Effector CD4-positive, alpha-beta T cell (primary cell): ENCODE measurements around the gene SMYD3.

Experiments
- DNase-seq: peaks from one replicate; pipeline ENCODE4 v3.0.0-alpha.2; 2020

SMYD3 gene

GRCh38 chr1:246462986-246463385 is 44.1 kb downstream of the SMYD3 start:
- no peak for DNase-seq

GRCh38 chr1:246460406-246460805 is 46.7 kb downstream of the SMYD3 start:
- DNase-seq = no peak

GRCh38 chr1:246459221-246459620 is 47.9 kb downstream of the SMYD3 start:
- no peak for DNase-seq

- no peak for DNase-seq
Observed at GRCh38 chr1:246455476-246455875, 51.6 kb downstream of the SMYD3 start.

GRCh38 chr1:246454655-246455054 is 52.4 kb downstream of the SMYD3 start:
- DNase-seq = no peak

GRCh38 chr1:246450611-246451251 is 56.3 kb downstream of the SMYD3 start:
- no peak for DNase-seq

- DNase-seq = no peak
Observed at GRCh38 chr1:246448373-246448772, 58.7 kb downstream of the SMYD3 start.

- DNase-seq = no peak
Observed at GRCh38 chr1:246447501-246447900, 59.6 kb downstream of the SMYD3 start.

GRCh38 chr1:246445503-246445902 is 61.6 kb downstream of the SMYD3 start:
- no peak for DNase-seq

- no peak for DNase-seq
Observed at GRCh38 chr1:246444617-246445016, 62.5 kb downstream of the SMYD3 start.

- no peak for DNase-seq
Observed at GRCh38 chr1:246437961-246438360, 69.1 kb downstream of the SMYD3 start.

GRCh38 chr1:246435421-246436041 is 71.5 kb downstream of the SMYD3 start:
- no peak for DNase-seq

- no peak for DNase-seq
Observed at GRCh38 chr1:246434335-246434734, 72.7 kb downstream of the SMYD3 start.

GRCh38 chr1:246428542-246429308 is 78.4 kb downstream of the SMYD3 start:
- no peak for DNase-seq

- no peak for DNase-seq
Observed at GRCh38 chr1:246427611-246428010, 79.5 kb downstream of the SMYD3 start.

GRCh38 chr1:246425895-246426294 is 81.2 kb downstream of the SMYD3 start:
- DNase-seq = no peak

GRCh38 chr1:246425139-246425794 is 81.8 kb downstream of the SMYD3 start:
- DNase-seq = no peak

GRCh38 chr1:246420300-246420699 is 86.8 kb downstream of the SMYD3 start:
- DNase-seq = no peak

- no peak for DNase-seq
Observed at GRCh38 chr1:246418565-246419312, 88.3 kb downstream of the SMYD3 start.

GRCh38 chr1:246417813-246418564 is 89.1 kb downstream of the SMYD3 start:
- no peak for DNase-seq

GRCh38 chr1:246417152-246417812 is 89.8 kb downstream of the SMYD3 start:
- DNase-seq = no peak
